Stimulated activated CD8-positive, alpha-beta memory T cell treated with anti-CD3 and anti-CD28 coated beads, Interleukin-15, amount 100 ng/mL, for 1 hour (primary cell): ENCODE data around the gene CES2.
A peak's percentile ranks its signal among the peaks of the same experiment; 100 is the strongest.
"Not testable (repeated sequence)": the region's sequence is repeated elsewhere in the genome, so short reads cannot be mapped to it uniquely, and the experiment has no call there.

Experiments
- DNase-seq: peaks from one replicate; pipeline ENCODE4 v3.0.0-alpha.2; 2020; ENCODE audit warnings: low read depth

Gene CES2, protein sequence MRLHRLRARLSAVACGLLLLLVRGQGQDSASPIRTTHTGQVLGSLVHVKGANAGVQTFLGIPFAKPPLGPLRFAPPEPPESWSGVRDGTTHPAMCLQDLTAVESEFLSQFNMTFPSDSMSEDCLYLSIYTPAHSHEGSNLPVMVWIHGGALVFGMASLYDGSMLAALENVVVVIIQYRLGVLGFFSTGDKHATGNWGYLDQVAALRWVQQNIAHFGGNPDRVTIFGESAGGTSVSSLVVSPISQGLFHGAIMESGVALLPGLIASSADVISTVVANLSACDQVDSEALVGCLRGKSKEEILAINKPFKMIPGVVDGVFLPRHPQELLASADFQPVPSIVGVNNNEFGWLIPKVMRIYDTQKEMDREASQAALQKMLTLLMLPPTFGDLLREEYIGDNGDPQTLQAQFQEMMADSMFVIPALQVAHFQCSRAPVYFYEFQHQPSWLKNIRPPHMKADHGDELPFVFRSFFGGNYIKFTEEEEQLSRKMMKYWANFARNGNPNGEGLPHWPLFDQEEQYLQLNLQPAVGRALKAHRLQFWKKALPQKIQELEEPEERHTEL

DNA sequence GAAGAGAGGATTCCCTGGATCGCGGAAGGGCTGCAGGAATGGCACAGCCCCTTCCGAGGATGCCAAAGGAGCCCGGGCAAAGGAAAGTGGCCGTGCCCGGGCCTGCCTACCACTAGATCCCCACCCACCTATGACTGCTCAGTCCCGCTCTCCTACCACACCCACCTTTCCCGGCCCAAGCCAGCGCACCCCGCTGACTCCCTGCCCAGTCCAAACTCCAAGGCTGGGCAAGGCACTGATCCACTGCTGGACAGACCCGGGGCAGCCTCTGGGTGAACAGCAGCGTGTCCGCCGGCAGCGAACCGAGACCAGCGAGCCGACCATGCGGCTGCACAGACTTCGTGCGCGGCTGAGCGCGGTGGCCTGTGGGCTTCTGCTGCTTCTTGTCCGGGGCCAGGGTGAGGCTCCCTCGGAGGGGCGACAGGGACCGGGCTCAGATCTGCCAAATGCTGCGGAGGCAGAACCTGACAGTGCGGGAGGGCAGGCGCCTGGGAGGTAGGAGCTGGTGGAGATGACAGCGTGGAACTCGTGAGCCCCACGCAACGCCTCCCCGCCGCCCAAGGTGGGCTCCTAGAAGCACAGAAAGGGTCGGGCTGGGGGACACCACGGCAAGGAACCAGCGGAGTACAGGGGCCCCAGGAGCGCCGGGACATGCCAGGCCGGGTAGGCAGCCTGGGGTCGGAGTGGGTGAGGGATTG, at the start of gene CES2:
Gene CES2 (plus strand): TSS at position 203 of the 698 bp plus-strand sequence. CDS start 120 bp downstream, at position 323.
- DNase-seq = no peak

GRCh38 chr16:66886321-66886720, 49.0 kb upstream of the CES2 start:
- DNase-seq = no peak

DNA sequence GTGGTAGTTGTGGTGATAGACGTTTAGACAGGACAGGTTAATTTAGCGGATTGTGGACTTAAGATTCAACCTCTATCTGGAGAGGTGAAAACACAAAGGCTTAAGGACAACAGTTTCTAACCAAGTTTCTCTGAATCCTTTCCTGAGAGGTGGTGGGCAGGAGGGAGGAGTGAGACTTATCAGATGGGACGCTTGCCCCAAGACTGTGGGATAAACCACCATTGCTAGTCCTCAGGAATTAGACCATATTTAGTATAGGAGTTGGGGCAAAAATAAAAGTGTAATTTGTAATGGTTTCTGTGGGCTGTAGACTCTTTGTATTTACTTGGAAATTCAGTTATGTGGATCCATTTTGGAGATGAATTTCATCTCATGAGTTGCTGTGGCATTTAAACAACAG, 48.4 kb upstream of the CES2 start:
- no peak for DNase-seq

DNA sequence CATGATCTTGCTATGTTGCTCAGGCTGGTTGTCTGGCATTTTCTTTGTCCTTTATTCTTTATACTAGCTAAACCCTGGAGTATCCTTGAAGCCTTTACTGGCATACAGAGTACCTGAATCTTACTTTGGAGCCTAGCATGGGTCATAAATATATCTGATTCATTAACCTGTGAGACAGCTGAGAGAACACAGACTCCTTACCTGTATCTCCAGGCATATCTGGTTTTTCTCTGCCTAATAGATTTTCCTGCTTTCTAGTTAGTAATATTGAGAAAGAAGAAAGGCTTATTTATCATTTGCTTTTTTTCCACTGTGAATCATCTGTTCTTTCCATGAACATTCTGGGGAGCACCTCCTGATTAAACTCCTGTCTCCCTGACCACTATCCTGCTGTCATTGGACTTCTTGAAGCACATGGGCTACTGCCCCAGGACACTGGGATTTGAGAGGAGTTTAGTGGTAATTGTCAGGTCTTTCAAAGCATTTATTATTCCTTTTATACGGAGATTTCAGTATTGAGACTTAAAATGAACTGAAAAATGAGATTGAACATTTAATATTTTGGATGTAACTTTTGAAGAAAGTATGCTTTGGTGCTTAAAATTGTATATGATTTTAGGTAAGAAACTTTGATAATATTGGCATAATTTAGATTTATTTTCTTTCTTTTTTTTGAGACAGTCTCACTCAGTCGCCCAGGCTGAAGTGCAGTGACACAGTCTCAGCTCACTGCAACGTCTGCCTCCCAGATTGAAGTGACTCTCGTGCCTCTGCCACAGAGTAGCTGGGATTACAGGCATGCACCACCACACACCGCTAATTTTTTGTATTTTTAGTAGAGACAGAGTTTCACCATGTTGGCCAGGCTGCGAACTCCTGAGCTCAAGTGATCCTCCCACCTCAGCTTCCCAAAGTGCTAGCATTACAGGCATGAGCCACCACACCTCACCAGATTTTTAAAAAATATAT, 46.4 kb upstream of the CES2 start:
- no peak for DNase-seq

GRCh38 chr16:66889622-66890021, 45.7 kb upstream of the CES2 start:
- DNase-seq = no peak

- no peak for DNase-seq
Measured at GRCh38 chr16:66890799-66891198, 44.5 kb upstream of the CES2 start.

- DNase-seq = no peak
Measured at GRCh38 chr16:66891360-66891759, 44.0 kb upstream of the CES2 start.

- DNase-seq = no peak
Measured at GRCh38 chr16:66891797-66892196, 43.5 kb upstream of the CES2 start.

GRCh38 chr16:66894055-66894454, 41.3 kb upstream of the CES2 start:
- DNase-seq = no peak

DNA sequence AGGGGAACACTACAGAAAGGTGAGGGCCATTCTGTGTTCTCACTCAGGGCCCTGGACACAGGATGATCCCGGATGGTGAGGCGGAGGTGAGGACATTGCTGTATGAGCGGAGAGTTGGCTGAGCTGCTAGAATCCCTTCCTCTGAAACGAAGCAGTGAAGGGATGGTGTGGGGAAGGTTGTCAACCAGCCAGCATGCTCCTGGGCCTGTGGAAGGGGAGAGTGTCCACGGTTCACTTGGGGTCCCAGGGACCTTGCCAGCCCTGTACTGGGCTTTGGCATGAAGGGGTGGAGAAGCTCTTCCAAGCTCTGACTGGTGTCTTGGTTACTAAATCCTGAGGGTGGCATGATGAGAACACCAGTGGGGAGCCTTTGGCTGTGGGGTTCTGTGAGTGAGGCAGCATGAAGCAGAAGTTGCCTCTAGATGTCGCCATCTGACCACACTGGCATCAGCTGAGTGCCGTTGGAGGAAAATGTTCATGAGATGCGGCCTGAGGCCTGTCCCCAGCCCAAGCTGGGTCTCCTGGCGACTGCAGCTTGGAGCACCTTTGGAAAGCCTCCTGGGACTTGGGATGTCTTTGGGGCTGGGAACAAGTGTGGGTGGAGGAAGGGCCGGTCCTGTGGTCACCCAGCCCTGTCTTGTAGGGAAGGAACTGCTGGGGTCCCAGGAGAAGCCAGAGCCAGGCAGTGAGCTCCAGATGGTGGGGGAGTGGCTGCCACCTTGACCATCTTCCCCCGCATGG, 40.2 kb upstream of the CES2 start:
- peak; percentile 22 for DNase-seq

GRCh38 chr16:66895689-66895979, 39.7 kb upstream of the CES2 start:
- DNase-seq = no peak

DNA sequence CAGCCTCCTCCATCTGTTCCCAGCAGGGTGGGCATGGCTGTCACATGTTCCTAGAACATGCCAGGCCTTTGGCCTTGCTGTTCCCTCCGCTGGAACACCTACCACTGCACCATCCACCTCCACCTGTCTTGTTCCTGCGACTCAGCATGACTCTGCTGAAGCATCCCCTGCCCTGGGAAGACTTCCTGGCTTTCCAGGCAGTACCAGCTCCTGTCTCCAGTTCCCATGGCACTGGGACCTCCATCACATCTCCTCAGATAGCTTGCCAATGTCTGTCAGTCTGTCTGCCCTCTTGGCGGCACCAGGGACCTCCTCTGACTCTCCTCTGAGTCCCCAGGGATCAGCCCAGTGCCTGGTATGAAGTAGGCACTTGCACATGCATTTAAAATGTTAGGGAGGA, 39.3 kb upstream of the CES2 start:
- no peak for DNase-seq

DNA sequence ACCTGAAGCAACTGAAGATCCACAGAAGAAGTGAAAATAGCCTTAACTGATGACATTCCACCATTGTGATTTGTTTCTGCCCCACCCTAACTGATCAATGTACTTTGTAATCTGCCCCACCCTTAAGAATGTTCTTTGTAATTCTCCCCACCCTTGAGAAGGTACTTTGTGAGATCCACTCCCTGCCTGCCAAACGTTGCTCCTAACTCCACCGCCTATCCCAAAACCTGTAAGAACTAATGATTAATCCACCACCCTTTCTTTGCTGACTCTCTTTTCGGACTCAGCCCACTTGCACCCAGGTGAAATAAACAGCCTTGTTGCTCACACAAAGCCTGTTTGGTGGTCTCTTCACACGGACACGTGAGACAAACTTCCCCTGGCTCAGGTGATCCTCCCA, 38.6 kb upstream of the CES2 start:
- DNase-seq = not testable (repeated sequence)

- DNase-seq = no peak
Measured at GRCh38 chr16:66898207-66898606, 37.1 kb upstream of the CES2 start.

GRCh38 chr16:66898933-66899309, 36.4 kb upstream of the CES2 start:
- no peak for DNase-seq

- no peak for DNase-seq
Measured at GRCh38 chr16:66899310-66899944, 35.9 kb upstream of the CES2 start.

DNA sequence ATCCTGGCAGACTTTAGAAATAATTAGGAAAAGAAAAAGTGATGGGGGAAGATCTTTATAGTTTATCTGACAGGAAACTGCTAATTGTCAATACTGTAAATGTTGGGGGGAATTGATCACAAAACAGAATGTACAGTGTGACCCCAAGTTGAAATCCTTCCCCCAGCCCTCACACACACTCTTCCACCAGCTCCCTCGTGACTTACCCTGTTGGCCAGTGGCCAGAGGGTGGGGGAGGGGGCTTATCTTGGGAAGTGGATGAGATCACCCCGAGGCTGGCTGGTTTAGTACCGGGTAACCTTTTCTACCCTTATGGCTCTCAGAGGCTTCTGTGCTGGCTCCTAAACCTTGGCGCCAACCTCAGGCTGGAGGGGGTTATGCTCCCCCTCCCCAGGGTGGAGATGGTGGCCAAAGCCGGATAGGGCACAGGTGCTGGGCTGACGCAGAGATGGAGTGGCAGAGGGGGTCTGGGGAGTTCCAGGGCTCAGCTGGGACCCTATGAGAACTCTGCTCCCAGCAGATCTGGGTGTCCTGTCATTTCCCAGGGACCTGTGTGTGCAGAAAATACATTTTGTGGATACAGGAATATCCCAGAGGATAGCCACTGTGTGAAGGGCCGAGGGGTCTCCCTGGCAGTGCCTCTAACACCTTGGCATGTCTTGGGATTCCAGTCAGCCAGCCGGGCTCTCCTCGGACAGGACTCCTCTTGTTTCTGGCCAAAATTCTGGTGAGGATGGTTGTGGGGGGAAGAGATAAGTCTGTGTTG, 35.2 kb upstream of the CES2 start:
- no peak for DNase-seq

- no peak for DNase-seq
Measured at GRCh38 chr16:66900721-66901441, 34.4 kb upstream of the CES2 start.

GRCh38 chr16:66901626-66902025, 33.7 kb upstream of the CES2 start:
- DNase-seq = no peak
